Effector CD8-positive, alpha-beta T cell (primary cell): Measurements from ENCODE around the gene CELF2.

Experiments
- DNase-seq: peaks from one replicate; lab custom pipeline; 2025; lab: John Stamatoyannopoulos, UW

The CELF2 gene

DNA sequence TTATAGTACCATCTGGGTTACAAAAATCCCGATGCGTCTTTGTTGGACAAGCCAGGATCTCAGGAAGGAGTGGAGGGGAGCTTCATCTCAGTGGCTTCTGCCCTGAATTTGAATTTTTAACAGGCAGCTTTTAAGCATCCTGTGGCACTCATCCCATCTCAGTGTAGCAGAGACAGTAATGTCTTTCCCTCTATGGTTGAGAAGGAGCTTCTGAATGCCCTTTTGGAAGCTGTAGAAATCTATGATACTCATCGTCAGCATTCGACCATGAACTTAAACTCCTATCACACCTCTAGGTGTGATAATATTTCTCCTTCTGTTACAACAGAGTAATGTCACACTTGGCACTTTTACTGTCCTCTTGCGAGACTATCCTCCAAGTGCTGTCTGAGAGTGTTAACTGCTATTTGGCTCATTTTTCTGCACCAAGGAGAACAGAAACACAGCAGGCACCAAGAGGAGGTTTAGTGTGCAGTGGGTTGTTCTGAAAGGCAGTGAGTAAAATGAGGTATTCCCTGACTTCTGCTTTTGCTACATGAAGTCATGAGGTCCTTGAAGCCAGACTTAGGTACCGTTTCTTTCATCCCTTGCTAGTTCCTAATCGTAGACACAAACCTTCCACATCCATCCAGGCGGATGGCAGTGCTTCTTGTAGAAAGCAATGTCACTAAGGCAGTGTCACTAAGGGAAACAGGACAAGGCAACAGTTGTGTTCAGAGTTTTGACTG lies 177.4 kb downstream of the CELF2 start:
- DNase-seq = no peak

DNA sequence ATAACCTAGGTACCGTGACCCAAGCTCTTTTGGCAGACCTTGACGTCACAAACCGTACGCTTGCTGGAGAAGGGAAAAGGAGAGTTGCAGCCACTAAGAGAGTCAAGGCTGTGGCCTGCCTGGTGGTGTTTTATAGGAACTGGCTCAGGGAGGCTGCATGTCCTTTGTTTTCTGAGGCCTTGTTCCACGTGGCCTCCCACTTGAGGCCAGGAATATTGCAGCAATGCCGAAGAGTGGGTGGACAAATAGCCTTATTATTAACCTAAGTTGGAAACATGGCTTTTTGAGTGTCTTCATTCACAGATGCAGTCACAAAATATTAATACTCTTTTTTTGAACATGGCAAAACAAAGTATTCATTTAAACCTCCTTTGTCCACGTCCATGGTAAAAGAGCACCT lies 178.0 kb downstream of the CELF2 start:
- no peak for DNase-seq

GRCh38 chr10:11197266-11197712 lies 179.6 kb downstream of the CELF2 start:
- DNase-seq = no peak

DNA sequence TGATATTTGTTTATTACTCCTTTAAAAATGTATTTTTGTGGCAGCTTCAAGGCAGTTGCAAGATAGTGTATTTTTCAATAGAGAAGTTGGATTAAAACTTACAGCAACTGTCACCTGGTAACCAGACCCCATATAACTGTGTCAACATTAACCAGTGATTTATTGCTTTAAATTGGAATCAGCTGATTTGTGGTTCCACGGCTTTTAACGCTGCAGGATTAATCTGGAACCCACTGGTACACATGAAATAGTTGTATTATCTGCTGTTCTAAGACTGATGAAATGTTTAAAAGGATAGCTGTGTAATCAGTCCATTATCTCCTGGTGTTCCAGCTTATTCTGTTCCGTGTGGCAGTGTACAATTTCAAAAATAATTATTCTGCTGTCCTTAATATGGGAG lies 180.2 kb downstream of the CELF2 start:
- DNase-seq = no peak

GRCh38 chr10:11201911-11202310 lies 184.2 kb downstream of the CELF2 start:
- DNase-seq = no peak

GRCh38 chr10:11204351-11204942 lies 186.8 kb downstream of the CELF2 start:
- DNase-seq = no peak

- no peak for DNase-seq
These were observed 187.5 kb downstream of the CELF2 start for GRCh38 chr10:11205030-11205772.

DNA sequence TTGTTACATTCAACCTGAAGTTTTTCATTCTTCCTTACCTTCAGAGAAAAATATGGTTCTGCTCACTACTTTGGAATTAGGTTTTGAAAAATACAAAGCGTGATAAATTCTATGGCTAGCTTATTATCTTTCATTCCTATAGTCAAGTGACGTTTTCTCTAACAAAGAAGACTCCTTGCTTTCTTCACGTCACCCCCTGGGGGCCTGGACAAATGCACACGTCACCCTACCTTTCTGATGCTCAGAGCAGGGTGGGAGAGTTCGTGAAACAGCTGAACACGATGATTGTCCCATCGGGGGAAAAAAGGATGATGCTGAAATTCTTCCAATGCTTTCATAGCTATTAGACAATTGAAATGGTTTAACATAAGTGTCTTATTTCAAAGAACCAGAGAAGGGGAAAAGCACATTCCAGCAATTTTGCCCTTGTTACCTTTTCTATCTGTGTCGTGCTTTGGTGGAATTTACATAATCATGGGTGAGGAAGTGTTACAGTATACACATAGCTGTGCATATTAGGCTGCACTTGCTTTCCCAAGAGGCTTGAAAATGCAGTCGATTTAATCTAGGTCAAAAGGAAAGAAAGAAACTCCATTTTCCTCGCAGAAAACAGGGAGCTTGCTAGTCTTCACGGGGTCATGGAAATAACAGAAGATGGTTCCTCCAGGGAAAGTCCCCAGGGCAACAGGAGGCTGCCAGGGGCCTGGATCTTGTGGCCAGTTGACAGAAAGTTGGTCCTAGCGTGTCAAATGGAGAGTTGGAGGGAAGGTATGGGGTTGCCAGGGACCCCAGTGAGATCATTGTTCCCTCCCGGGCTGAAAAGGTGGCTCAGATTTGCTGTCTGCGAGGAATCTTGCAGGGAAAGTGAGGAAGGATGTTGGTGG lies 189.2 kb downstream of the CELF2 start:
- DNase-seq = no peak

DNA sequence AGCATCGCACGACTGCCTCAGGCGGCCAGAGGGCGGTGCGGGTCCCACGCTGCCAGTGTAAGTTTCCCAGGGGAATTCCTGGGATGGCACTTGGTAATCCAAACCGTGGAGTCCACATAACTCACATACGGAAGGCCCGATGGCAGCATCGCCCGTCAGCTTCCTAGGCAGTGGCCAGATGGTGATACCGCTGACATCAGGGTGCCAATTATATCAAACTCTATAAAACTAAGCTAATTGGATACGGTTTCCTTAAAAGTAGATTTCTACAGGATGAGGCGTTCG lies 189.8 kb downstream of the CELF2 start:
- DNase-seq = no peak

GRCh38 chr10:11208243-11208642 lies 190.6 kb downstream of the CELF2 start:
- DNase-seq = no peak

- DNase-seq = no peak
These were observed 191.5 kb downstream of the CELF2 start for GRCh38 chr10:11208908-11209829.

DNA sequence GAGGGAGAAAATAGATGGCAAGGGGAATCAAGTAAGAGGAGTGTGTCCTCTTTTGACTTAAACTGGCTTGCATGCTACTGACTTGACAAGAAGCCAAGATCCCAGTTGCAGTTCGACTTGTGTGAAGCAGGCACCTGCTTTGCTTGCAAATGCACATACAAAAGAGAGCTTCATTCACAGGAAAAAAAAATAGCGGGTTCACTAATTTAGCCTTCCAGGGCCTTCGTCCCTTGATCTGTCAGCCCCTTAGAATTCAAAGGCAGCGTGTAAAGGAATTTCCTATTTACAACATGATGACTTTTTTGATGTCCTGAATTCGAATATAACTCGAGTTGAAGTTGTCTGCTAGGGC lies 192.1 kb downstream of the CELF2 start:
- DNase-seq = no peak

DNA sequence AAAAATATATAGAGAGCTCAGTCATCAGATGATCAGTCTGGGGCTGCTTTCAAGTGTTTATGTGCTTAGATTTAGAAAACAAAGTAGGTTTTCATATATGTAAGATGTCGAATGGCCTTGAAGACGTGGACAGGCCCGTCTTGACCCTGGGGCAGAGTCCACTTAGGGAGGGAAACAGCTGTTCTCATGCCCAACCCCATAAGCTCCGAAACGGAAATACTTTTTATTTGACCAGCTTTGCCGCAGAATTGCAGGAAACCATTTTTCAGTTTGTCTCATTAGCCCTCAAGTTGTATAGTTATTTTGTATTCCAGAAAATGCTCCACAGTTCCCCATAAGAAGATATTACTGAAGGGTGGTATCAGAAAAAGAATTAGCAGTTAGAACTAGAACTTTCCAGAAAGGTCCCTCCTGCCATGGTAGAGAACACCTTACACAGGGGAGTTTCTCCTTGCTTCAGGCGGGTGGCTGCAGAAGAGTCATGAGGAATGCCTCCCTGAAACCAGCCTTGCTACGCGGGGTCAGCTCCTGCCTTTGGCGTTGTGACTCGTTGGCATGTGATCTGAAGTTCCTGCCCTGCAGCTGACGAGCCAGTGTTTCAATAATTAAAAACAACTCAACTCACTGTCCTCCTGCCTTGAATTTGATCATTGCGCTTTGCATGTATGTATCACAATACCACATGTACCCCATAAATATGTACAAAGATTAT lies 192.7 kb downstream of the CELF2 start:
- DNase-seq = no peak

DNA sequence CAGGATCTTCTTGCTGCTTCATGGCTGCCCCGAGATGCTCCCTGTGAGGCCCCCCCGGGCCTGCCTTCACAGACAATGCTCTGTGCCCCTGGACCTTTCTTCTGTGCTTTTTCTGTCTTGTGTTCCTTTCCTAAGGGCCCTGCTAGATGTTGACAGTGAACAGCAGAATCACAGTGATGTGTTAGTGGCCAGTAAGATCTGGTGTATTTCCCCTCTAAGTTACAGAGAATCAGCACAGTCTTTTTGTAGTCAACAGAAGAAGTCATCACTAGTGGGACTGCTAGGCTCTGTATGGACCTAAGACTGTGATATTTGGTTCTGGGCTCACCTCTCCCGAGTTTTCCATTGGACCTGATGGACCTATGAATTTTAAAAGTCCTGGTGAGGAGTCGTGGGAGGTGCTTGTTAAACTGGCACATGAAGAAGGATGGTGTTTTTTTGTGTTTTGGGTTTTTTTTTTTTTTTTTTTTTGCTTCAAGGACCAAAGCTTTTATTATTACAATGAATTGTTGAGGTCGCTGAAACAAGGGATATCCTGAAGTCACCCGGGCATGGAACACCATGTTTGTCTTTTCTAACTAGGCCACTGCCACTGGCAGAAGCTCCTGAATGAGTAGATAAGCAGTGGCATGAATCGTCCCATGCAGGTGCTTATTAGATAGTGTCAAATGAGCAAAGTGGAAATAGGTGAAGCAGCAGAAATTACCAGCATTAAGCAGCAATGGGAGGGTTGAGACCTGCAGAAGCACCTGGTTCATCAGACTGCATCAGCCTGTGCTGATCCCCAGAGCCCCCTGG lies 194.8 kb downstream of the CELF2 start:
- no peak for DNase-seq

DNA sequence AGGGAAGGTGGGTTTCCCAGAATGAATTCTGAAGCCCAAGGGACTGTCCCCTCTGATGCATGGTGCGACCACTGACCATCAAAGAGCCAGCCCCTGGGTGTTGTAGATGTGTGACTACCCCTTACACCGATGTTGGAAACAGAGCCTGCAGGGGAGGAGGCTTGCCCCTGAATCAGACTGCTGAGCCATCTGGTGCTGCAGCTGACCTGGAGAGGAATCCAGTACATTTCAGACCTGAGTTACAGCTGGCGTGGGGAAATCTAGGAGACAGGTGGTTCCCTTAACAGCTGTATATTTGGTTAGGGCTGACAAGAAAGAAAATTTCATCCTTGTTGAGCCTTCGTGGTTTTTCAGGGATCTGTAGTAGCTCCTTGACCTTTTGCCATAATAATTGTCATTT lies 195.5 kb downstream of the CELF2 start:
- DNase-seq = no peak

DNA sequence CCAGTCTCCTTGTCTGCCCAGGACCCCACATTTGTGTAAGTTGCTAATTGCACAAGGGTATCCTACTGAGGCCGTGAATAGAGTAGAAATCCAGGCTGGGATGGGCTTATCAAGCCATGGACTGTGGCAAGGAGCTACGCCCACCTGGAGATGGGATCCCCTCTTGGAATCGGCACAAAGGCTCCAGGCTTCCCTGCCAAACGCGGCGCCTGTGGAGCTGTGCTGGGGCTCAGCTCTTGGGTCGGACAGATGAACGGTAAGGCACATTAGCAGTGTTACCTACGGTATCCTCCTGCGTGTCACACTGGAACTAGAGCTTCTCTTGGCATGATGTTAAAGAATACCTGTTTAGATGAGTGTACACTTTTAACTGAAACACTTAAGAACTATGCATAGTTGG lies 196.7 kb downstream of the CELF2 start:
- DNase-seq = no peak

GRCh38 chr10:11215471-11215870 lies 197.8 kb downstream of the CELF2 start:
- DNase-seq = no peak

DNA sequence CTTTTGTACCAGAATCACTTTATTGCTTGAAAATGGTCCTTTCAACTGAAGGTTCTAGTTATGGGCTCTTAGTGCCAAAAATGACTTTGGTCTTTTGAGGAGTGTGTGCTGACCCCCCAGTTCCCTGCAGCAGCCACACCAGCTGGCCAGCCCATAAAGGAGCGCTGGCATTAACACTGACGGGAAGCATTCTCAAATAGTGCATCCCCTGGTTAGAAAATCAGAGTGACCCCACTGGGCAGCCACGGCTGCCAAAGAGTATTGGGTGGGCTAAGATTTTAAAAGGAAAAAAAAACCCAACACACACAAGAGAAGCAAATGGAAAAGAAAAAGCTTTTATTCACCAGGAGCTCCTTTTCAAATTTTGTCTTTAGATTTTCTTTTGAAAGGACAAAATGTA lies 199.8 kb downstream of the CELF2 start:
- DNase-seq = no peak

GRCh38 chr10:11218395-11218794 lies 200.7 kb downstream of the CELF2 start:
- no peak for DNase-seq

DNA sequence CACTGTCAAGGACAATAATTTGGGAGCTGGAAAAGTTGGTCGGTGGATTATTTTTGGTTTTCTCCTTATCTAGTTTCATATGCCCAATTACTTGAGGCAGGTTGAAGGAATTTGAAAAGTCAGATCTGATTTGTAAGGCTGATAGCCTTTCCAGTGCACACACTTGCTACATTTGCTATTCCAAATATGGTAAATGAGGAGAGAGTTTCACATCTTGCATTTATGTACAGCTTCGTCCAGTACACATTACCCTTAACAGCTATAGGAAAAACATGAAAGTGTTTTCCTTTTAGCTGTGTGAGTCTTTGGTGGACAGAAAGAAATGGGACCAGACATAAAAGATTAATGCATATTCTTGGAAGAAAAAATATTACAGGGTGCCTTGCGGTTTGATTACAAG lies 201.8 kb downstream of the CELF2 start:
- no peak for DNase-seq
